Measurements from ENCODE around the gene GSDME.

GSDME gene

DNA sequence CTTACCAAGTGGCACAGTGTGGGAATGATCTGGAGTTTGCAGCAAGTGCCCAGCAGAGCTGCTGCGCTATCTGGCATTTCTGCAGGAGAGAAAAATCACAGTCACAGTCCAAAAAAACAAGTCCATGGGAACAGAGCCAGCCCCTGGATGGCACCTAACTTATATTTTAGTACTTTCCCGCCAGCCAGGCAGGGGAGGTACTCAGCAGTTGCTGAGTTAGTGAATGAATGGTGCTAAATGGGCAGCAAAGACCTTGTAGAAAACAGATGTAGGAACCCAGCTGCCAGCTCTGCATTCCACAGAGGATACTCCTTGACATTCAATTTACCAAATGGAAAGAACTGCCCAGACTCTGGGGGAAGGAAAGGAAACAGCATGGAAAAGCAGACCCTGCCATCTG is 54.5 kb downstream of the GSDME start:
- no peak for DNase-seq

DNA sequence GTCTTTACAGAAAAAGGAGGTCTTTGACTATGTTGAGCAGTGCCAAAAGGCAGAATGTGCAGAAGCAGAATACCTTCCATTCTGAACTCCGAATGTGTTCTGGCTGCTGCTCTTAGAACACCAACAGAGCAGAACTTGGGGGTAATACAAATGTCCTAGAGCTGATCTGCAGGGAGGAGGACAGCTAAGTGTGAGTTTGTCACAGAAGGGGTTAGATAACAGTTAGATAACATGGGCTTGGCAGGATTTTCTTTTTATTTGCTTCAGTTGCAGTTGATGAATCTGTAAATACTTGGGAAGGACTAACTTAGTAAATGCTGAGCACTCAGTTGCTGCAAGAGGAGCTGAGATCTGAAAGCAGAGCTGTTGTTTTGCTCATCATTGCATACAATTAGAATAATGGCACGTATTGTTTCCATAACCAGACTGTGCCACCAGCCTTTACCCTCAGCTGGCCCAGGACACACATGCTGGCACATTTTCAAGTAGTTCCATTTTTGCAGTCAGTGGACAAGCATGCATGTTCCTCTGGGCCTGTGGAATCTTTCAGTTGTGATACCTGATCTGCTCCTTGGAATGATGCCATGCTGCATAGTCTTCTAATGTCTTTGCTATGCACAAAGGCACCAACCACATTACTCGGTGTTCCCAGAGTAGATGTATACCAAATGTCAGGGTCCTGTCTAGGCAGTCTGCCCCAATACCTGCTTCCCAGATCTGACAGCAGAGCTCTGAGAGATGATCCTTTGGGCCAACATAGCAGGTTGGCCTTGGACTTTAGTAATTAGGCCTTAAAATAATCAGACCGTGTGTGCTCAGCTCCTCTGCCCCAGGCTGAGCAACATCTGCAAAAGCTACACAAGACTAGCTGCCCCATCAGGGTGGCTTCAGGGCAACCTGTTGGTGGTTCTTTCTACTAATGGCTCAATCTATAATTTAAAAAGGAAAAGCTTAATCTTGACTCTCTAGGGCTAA is 55.7 kb downstream of the GSDME start:
- peak; percentile 93 for DNase-seq

DNA sequence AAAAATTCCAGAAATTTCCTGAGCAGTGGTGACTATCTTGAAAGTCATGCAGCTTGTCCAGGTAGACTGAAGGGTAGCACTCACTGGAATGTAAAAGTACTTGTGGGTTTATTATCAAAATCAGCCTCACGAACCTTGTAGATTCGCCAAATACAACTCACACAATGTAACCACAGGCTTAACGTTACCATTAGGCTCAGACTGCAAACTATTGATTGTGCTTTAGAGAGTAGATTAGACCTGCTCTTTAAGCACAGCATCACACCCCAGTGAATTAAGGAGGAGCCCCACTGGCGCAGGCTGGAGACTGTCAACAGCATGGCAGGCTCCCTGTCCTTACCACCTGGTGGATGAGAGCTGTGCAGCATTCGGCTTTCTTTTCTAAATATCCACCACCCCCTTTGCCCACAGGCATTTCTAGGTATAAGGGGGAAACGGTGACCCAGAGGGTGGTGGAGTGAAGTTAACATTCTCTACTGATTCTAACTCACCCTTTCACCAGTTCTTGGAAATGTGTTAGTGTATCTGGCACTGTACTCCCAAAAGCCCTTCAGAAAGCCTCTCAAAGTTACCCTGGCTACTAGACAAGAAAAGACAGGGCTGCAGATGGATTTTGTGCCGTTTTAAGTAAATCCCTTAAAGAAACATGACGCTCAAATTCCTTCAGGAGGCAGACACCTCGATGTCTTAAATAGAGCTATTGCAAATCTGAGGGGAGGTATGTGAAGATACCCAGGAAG is 56.6 kb downstream of the GSDME start:
- peak; percentile 11 for DNase-seq

DNA sequence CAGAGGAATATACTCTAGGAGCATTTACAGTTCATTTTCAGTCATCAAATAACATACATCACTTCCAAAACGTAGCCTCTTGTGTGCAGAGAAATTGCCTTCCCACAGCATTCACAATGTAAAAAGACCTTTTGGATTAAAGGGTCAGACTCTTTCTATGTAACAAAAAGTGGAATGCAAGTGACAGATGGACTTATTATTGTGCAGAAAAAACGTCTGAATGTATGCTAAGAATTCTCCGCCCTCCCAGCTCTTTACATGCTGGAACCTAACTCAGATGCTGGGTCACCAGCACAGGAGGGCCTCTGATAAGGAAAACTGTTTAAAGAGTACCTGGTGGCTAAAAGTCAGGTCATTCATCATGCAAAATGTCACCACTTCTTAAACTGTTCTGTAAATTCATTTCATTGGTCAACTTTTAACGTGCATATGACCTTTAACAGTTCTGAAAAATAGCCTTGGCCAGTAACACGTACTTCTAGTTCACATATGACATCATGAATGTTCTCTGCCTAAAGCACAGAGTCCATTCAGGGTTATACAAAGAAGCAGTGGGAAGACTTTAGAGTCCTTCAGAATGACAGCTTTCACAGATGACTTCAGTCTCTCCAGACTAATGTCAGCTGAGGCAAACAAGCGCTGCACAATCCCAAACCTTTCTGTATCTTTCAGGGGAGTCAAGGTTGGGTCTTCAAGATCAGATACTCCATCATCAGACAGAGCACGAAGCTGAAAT is 58.6 kb downstream of the GSDME start:
- DNase-seq = no peak

DNA sequence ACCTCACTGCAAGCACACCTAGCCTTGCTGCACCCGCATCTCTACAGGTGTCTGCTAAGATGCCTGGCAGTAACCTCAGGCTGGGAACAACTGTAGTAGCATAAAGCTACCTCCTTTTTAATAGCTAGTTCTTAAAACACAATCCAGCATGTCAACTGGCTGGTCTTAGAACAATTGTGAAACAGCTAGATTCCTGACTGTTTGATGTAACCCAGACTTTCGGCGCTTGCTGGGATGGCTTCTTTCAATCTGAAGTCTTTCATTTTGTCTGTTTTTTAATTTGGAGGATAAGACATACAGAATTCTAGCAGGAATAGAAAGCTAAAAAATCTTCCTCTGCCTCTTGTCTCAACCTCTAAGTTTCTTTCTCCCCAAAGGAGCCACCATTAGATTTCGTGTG is 59.8 kb downstream of the GSDME start:
- no peak for DNase-seq

DNA sequence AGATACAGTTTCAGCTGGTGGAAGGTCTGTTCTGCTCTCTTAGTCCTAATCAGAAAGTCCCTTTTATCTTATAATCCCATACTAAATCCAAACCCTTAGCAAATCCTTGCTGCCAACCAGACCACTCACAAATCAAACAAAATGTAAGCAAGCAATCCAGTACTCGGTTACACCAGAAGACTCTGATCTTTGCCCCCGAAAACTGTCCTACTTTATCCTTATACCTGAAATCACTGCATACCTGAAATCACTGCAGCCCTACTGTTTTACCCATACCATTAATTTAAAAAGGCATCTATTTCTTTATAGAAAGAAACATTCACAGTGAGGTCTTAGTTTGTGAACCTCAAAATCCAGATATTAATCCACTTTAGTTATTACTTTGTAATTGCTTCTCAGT is 64.7 kb downstream of the GSDME start:
- DNase-seq = no peak

DNA sequence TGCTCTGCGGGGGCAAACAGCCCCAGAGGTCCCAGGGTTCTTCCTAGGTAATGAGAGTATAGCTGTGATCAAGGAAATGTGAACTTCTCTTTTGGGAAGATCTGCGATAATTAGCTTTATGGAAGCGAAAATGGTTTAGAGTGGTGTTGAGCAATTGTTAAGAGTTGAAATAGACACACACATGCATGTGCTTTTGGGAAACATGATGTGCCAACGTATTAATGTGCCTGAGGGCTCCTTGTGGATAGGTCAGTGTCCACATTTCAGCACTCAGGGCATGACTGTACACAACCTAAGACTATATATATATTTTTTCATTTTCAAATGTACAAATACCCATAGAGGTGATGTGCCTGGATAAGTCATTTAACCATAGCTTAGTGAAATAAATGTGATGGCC is 67.0 kb downstream of the GSDME start:
- no peak for DNase-seq

DNA sequence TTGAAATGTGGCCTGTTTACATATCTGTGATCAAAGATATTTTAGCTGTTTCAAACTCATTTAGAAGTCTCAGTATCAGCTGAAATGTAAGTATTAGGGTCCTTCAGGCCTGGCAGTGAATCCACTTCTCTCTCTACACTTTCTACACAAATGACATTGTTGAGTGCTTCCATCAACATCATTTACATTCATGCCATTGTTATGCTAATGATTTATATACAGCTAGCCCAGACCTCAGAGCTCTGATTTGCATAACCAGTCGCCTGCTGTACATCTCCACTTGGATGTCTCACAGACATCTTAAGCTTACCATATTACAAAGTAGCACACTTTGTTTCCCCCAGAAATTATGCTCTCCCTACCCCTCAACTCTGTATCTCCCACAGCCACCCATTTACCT is 71.6 kb downstream of the GSDME start:
- DNase-seq = no peak

DNA sequence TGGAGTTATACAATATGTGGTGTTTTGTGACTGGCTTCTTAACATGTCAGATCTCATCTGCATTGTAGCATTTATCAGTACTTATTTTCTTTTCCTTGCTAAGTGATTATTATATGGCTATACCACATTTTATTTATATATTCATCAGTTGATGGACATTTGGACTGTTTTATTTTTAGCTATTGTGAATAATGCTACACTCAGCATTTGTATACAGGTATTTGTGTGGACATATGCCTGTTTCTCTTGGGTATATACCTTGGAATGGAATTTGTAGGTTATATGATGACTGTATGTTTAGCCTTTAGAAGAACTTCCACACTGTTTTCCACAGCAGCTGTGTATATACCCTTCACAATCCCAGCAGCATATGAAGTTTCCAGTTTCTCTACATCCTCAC is 86.5 kb downstream of the GSDME start:
- no peak for DNase-seq

DNA sequence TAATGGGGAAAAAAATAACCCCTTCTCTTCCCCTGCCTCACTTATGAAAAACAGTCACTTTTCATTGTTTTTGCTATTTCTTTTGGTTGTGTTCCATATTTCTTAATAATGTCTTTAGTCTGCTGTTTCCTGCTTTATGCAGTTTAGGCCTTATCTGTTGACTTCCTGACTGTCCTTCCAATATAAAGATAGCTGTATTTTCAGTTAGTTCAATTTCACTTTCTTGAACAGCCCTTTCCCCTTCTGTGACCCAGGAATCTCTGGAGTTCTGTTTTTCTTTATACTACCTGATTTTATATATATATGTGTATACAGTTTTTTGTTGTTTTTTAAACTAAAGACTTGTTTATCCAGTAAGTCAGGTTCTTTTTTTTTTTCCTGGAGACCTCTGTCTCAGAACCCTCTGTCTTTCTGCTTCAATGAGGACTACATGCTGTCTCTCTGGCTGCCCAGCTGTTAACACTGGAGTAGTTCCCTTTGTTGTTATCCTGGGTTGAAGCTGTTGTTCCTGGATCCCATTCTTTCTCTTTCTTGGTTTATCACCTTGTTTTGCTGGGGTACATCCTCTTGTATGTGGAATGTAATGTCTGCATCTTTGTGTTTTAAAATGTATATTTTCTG is 87.2 kb downstream of the GSDME start:
- no peak for DNase-seq

DNA sequence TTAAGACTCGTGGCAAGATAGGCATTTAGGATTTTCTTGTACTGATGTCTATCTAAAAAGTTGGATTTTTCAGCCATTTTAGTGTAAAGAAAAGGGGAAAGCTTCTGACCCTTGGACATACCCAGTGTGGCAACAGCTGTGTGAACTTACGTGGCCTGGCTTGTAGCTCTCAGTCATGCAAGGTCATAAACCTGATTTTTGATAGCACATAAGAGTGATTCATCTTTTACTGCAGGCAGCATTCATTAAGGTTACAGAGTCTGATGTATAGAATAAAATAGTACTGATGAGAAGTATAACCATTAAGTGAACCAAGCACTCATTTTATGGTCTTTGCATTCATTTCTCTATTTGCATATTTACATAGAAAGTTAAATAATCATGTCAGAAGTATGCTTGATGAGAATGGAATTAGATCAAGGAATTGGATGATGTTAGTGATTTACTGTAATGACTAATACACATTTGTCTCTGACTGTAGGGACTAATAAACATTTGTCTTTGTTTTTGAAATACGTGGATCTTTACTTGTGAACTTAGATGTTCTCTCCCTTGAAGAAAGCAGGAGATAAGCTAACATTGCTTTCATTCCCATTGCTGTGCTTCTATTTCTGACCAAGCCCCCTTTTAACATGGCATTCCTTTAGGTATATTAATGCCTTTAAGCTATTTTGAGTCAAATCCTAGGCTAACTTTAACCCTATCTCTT is 88.2 kb downstream of the GSDME start:
- DNase-seq = peak; percentile 2

DNA sequence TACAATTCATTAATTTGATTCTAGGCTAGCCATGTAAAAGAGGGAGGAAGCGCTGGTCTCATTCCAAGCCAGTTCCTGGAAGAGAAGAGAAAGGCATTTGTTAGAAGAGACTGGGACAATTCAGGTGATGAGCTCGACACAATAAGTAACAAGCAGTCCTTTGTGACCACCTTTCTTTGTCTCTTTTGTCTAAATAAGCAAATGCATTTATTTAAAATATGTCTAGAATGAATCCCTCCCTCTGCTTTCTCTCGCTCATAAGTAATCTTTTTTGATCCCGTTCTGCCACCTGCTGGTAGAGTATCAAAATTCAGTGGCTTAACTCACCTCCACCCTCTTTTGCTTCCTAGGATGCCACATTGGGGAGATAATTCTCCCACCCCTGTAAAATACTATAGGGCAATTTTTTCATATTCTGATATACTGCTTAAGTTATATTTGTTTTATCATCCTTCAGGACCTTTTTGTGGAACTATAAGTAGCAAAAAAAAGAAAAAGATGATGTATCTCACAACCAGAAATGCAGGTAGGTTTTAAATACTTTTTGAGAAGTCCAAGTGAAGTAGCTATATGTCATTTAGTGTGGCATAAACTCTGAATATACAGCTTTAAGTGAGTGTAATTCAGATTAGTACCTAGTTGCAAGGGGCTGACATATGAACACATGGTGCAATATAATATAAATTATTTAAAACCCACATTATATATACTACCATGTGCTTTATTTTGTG is 91.5 kb downstream of the GSDME start:
- peak; percentile 49 for DNase-seq

DNA sequence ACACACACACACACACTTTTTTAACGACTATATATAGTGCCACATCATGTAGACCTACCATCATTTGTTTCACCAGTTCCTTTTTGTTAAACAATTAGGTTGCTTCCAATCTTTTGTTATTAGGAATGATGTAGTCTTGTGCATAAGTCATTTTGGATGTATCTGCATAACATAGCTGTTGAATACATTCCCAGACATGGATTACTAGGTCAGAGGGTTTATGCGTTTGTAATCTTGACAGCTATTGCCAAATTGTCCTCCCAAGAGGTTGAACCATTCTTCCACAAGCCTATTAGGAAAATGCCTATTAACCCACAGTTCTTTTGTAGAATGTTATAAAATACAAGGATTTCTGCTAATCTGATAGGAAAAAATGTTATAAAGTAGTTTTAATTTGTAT is 96.7 kb downstream of the GSDME start:
- DNase-seq = no peak

DNA sequence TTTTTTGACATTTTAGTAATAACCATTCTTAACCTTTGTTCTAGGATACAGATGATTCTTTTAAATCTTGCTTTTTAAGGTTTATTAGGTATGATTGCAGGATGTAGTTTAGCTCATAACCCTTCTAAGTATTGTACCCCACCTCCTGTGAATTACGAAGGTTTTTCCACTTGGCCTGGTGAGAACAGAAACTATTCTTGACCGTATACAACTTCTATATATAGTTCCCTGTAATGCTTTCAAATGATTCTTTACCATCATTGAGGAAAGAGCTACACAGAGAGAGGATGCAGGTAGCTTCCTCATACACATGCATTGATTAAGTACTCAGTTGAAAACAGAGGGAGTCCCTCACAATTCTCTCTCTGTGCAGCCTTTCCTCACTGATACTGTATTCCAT is 97.8 kb downstream of the GSDME start:
- no peak for DNase-seq

DNA sequence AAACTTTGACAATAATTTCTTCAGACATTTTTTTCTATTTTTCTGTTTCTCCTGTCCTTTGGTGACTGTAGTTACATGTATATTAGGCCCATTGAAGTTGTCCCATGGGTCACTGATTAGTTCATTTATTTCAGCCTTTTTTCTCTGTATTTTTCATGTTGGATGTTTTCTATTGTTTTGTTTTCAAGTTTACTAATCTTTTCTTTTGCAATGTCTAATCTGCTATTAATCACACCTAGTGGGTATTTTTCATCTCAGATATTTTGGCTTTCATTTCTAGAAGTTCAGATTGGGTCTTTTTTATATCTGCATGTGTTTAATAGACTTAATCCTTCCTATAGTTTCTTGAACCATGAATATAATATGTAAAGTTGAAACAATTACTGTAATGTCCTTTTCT is 99.3 kb downstream of the GSDME start:
- DNase-seq = no peak

DNA sequence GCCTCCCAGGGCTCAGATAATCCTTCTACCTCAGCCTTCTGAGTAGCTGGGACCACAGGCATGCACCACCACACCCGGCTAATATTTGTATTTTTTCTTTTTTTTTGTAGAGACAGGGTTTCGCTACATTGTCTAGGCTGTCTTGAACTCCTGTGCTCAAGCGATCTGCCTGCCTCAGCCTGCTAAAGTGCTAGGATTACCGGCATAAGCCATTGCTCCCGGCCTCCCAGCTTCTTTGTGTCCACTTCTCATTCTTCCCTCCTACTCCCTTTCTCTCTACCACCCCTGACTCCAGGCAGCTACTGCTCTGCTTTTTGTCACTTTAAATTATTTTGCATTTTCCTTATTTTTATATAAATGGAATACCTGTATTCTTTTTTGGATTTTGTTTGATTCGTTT is 100.7 kb downstream of the GSDME start:
- no peak for DNase-seq

DNA sequence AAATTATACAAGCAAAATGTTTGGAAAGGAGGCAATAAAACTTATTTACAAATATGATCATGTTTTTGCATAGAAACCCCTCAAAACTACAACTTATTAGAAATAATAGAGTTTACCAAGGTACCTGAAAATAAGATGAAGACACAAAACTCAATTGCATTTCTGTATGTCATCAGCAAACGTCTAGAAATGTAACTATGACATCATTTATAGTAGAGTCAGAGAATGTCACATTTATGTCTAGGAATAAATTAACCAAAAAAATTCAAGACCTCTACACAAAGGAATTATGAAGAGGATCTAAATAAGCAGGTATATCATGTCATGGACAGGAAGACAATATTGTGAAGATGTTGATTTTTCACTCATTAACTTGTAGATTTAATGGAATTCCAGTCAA is 103.0 kb downstream of the GSDME start:
- no peak for DNase-seq

DNA sequence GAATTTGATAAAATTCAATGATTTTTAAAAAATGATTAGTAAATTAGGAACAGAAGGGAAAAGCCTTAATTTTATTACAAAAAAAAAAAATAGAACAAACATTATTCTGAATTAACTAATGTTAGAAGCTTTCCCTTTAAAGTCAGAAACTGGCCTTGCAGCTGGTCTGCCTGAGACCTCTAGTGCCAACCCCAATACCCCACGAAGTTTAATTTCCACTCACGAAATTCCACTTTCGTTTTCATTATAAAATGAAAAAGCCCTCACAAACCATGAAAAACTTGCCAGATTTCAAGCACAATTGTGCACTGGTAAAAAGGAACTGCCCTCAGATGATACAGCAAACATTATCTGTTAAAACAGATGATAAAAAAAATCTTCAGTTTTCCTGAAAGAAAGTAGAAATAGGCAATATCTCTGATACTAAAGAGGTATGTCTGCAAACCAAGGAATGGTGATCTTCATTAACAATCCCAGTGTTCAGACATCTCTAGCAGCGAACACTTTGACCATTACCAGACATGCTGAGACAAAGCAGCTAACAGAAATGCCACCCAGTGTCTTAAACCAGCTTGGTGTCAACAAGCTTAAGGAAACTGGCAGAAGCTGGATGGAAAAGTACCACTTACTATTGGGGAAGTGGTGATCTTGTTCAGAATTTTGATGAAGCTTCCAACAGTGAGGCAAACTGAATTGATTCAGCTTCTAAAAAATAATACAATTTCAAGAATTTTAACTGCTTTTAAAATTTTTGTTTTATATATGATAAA is 103.8 kb downstream of the GSDME start:
- no peak for DNase-seq

DNA sequence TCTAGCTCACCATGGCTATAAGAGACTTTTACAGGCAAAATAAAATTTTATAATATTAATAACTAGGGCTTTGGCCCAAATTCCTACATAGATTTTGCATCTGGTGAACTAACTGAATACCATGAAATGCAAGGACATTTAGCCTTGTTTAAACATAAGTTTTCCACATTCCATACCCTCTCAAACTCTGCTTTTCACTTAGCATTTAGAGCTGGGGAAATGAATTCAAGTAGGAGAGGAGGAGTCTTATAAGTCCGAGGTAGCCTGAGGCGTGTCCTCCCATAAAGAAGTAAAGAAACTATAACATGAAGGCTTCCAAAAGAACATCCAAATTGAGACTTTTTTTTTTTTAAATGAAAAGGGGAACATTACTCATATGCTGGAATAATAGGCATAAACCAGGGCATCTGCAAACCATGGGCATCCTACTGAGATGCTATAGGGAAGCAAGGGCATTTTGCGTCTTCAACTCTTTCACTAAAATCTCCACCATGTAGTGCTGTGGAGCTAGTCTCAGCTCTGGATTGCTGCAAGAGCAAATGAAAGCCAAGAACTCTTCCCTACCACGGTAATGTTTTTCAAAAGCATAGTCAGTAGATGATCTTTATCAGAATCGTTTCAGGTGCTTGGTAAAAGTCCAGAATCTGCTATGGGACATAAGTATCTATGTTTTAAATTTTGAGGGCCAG is 104.9 kb downstream of the GSDME start:
- no peak for DNase-seq
